Measurements from ENCODE around the gene TMEM151B. TPM values are rescaled to one million over a fixed set of nuclear protein-coding genes. Genes with fewer than 3 reads are reported as not detected.

The TMEM151B gene
- total and polyA plus RNA-seq, 2 of the 13 experiments (the other 11 are each of a cell fraction or from before 2014, with no cell fraction given): not detected

DNA sequence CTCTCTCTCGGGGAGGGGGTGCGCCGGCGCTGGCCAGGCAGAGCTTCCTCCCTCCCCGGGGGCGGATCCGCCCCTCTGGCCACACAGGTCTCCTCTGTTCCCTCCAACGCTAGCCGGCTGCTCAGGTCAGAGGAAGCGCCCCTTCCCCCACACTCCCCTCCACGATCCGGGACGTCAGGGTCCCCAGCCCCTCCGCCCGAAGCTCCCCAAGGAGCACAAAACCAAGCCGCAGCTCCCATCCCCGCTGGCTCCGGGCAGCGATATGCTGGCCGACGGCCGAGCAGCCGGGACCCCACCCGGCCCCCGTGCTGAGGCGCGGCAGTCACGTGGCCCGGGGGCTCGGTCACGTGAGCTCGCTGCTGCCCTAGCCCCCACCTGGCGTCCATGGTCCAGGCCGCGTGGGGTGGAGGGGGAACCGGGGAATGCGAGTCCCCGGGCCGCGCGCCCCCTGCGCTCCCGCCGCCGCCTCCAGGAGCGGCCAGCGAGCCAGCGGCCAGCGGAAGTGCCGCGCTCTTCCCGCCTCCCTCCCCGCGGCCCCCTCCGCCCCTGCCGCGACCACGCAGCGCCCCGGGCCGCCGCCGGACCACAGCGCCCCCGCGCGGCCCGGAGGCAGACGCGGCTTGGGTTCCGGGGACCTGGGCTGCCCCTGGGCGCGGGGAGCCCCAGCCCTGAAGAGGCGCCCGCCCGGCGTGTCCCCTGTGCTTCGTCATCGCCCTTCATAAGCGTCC is 13.1 kb upstream of the TMEM151B start, which contains the start of gene SLC35B2 (continued):
- TF ChIP-seq, protein P1, sequence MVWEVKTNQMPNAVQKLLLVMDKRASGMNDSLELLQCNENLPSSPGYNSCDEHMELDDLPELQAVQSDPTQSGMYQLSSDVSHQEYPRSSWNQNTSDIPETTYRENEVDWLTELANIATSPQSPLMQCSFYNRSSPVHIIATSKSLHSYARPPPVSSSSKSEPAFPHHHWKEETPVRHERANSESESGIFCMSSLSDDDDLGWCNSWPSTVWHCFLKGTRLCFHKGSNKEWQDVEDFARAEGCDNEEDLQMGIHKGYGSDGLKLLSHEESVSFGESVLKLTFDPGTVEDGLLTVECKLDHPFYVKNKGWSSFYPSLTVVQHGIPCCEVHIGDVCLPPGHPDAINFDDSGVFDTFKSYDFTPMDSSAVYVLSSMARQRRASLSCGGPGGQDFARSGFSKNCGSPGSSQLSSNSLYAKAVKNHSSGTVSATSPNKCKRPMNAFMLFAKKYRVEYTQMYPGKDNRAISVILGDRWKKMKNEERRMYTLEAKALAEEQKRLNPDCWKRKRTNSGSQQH (CRISPR knock-in tag; IDR thresholded peaks at IDR 0.05; ENCODE audit: low read depth): peak; percentile 95
- TF ChIP-seq, protein P2, sequence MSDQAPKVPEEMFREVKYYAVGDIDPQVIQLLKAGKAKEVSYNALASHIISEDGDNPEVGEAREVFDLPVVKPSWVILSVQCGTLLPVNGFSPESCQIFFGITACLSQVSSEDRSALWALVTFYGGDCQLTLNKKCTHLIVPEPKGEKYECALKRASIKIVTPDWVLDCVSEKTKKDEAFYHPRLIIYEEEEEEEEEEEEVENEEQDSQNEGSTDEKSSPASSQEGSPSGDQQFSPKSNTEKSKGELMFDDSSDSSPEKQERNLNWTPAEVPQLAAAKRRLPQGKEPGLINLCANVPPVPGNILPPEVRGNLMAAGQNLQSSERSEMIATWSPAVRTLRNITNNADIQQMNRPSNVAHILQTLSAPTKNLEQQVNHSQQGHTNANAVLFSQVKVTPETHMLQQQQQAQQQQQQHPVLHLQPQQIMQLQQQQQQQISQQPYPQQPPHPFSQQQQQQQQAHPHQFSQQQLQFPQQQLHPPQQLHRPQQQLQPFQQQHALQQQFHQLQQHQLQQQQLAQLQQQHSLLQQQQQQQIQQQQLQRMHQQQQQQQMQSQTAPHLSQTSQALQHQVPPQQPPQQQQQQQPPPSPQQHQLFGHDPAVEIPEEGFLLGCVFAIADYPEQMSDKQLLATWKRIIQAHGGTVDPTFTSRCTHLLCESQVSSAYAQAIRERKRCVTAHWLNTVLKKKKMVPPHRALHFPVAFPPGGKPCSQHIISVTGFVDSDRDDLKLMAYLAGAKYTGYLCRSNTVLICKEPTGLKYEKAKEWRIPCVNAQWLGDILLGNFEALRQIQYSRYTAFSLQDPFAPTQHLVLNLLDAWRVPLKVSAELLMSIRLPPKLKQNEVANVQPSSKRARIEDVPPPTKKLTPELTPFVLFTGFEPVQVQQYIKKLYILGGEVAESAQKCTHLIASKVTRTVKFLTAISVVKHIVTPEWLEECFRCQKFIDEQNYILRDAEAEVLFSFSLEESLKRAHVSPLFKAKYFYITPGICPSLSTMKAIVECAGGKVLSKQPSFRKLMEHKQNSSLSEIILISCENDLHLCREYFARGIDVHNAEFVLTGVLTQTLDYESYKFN (CRISPR knock-in tag; conservative IDR thresholded peaks at IDR 0.05): peak; percentile 72
- TF ChIP-seq RBM22 (optimal IDR thresholded peaks at IDR 0.05; ENCODE audit: low read length) (peak; percentile 75), SALL2 (CRISPR knock-in tag; IDR thresholded peaks at IDR 0.05) (peak; percentile 53; the same call in 1 of the 2 replicates), REXO4 (CRISPR knock-in tag; IDR thresholded peaks at IDR 0.05; ENCODE audit: borderline replicate concordance) (no peak), ZNF264 (CRISPR knock-in tag; IDR thresholded peaks at IDR 0.05) (peak; percentile 34; the same call in 1 of the 2 replicates), MTA1 (CRISPR knock-in tag; IDR thresholded peaks at IDR 0.05; ENCODE audit: borderline replicate concordance) (peak; percentile 15; the same call in 1 of the 2 replicates), IKZF1 (IDR thresholded peaks at IDR 0.05) (no peak), CCAR2 (optimal IDR thresholded peaks at IDR 0.05; ENCODE audit: low read depth, low read length) (no peak), ARNT2 (CRISPR knock-in tag; IDR thresholded peaks at IDR 0.05; ENCODE audit: low read depth) (peak; percentile 82), JUNB (CRISPR knock-in tag; IDR thresholded peaks at IDR 0.05; ENCODE audit: borderline replicate concordance) (no peak), POLR2A (IDR thresholded peaks at IDR 0.05; ENCODE audit: insufficient read depth in 1 of 2, low read depth in 2 of 2, low read length in 2 of 2) (peak in 1 of 2 experiments; percentile 70; a peak in 2 of 4 replicates), HNRNPH1 (optimal IDR thresholded peaks at IDR 0.05; ENCODE audit: low read depth, low read length) (no peak), RCOR2 (CRISPR knock-in tag; IDR thresholded peaks at IDR 0.05) (peak; percentile 33; the same call in 1 of the 2 replicates), PCBP2 (optimal IDR thresholded peaks at IDR 0.05; ENCODE audit: low read depth, low read length, poor library complexity, severe bottlenecking) (no peak), ZKSCAN5 (CRISPR knock-in tag; IDR thresholded peaks at IDR 0.05) (0 out of 2 replicates have a peak, but pooled peaks have one; percentile 19), CREB1 (IDR thresholded peaks at IDR 0.05) (peak; percentile 54; the same call in 1 of the 2 replicates), CREB1 (CRISPR knock-in tag; IDR thresholded peaks at IDR 0.05) (no peak), ZNF296 (CRISPR knock-in tag; conservative IDR thresholded peaks at IDR 0.05) (no peak)
- TF ChIP-seq, protein P3, sequence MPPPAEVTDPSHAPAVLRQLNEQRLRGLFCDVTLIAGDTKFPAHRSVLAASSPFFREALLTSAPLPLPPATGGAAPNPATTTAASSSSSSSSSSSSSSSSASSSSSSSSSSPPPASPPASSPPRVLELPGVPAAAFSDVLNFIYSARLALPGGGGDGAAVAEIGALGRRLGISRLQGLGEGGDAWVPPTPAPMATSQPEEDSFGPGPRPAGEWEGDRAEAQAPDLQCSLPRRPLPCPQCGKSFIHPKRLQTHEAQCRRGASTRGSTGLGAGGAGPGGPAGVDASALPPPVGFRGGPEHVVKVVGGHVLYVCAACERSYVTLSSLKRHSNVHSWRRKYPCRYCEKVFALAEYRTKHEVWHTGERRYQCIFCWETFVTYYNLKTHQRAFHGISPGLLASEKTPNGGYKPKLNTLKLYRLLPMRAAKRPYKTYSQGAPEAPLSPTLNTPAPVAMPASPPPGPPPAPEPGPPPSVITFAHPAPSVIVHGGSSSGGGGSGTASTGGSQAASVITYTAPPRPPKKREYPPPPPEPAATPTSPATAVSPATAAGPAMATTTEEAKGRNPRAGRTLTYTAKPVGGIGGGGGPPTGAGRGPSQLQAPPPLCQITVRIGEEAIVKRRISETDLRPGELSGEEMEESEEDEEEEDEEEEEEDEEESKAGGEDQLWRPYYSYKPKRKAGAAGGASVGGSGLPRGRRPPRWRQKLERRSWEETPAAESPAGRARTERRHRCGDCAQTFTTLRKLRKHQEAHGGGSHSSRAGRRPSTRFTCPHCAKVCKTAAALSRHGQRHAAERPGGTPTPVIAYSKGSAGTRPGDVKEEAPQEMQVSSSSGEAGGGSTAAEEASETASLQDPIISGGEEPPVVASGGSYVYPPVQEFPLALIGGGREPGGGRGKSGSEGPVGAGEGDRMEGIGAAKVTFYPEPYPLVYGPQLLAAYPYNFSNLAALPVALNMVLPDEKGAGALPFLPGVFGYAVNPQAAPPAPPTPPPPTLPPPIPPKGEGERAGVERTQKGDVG (CRISPR knock-in tag; IDR thresholded peaks at IDR 0.05; ENCODE audit: borderline replicate concordance): 0 out of 2 replicates have a peak, but pooled peaks have one; percentile 31
- TF ChIP-seq, protein P4, sequence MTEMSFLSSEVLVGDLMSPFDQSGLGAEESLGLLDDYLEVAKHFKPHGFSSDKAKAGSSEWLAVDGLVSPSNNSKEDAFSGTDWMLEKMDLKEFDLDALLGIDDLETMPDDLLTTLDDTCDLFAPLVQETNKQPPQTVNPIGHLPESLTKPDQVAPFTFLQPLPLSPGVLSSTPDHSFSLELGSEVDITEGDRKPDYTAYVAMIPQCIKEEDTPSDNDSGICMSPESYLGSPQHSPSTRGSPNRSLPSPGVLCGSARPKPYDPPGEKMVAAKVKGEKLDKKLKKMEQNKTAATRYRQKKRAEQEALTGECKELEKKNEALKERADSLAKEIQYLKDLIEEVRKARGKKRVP (CRISPR knock-in tag; IDR thresholded peaks at IDR 0.05): no peak

All from HepG2 (cell line).